GM10266 (cell line): ENCODE measurements around the gene CROCC2.

Experiments used
- DNase-seq: peaks from one replicate; pipeline ENCODE4 v3.0.0; 2012; ENCODE audit errors: extremely low spot score
- CTCF ChIP-seq: IDR thresholded peaks from 2 replicates; pipeline ENCODE4 v1.5.1; 2012; ENCODE audit warnings: mild to moderate bottlenecking, low read depth; ENCODE audit not compliant: control insufficient read depth, insufficient read depth; ENCODE audit errors: missing control alignments

The CROCC2 gene

GRCh38 chr2:240898731-240899467 lies 7.2 kb upstream of the CROCC2 start:
- no peak for TF ChIP-seq CTCF
- no peak for DNase-seq

GRCh38 chr2:240899468-240899865 lies 6.7 kb upstream of the CROCC2 start:
- no peak for TF ChIP-seq CTCF
- DNase-seq: no peak

- DNase-seq: no peak
- no peak for TF ChIP-seq CTCF
Observed at GRCh38 chr2:240900141-240900860, 5.8 kb upstream of the CROCC2 start.

GRCh38 chr2:240901986-240902614 lies 4.0 kb upstream of the CROCC2 start:
- no peak for DNase-seq
- no peak for TF ChIP-seq CTCF

- TF ChIP-seq CTCF: no peak
- DNase-seq: no peak
Observed at GRCh38 chr2:240902615-240903041, 3.5 kb upstream of the CROCC2 start.

- no peak for TF ChIP-seq CTCF
- DNase-seq: no peak
Observed at GRCh38 chr2:240903191-240904060, 2.7 kb upstream of the CROCC2 start.
